Liver (tissue), 9 donors: ENCODE data around the gene ARL2. TPM values are rescaled to one million over a fixed set of nuclear protein-coding genes. Genes with fewer than 3 reads are reported as not detected.

Source experiments
- DNase-seq: peaks from one replicate; pipeline ENCODE4 v3.0.0-alpha.2; 2017; ENCODE audit warnings: low spot score
- H3K27ac ChIP-seq, 2 donors: one replicate each; pipeline ENCODE4 v1.7.0; 2013; ENCODE audit warnings: inconsistent platforms in 2 of 2, low read length in 2 of 2, control low read depth in 1 of 2, low read depth in 1 of 2, mild to moderate bottlenecking in 1 of 2
- H3K27me3 ChIP-seq, 4 donors: one replicate each; pipeline versions ENCODE4 v1.6.1 to v1.7.0; 2013; ENCODE audit warnings: low read length in 3 of 4, inconsistent platforms in 1 of 4, mild to moderate bottlenecking in 1 of 4, moderate library complexity in 1 of 4; ENCODE audit not compliant: control insufficient read depth in 4 of 4, insufficient read depth in 4 of 4
- H3K36me3 ChIP-seq, 4 donors: one replicate each; pipeline versions ENCODE4 v1.6.1 to v1.7.0; 2013; ENCODE audit warnings: low read length in 3 of 4, mild to moderate bottlenecking in 3 of 4, low read depth in 1 of 4, moderate library complexity in 1 of 4; ENCODE audit not compliant: control insufficient read depth in 4 of 4, insufficient read depth in 3 of 4
- H3K4me1 ChIP-seq, 4 donors: one replicate each; pipeline versions ENCODE4 v1.6.1 to v1.7.0; 2013; ENCODE audit warnings: low read length in 3 of 4, mild to moderate bottlenecking in 3 of 4, moderate library complexity in 1 of 4; ENCODE audit not compliant: control insufficient read depth in 4 of 4, insufficient read depth in 4 of 4
- H3K4me3 ChIP-seq, 3 donors: one replicate each; pipeline versions ENCODE4 v1.6.1 to v1.7.0; 2013; ENCODE audit warnings: low read length in 3 of 3, control low read depth in 1 of 3, low read depth in 1 of 3, mild to moderate bottlenecking in 1 of 3
- H3K9ac ChIP-seq, 2 donors: one replicate each; pipeline ENCODE4 v1.7.0; 2013; ENCODE audit warnings: low read length in 2 of 2, mild to moderate bottlenecking in 2 of 2, moderate library complexity in 2 of 2, control low read depth in 1 of 2, low read depth in 1 of 2
- H3K9me3 ChIP-seq, 4 donors: one replicate each; pipeline versions ENCODE4 v1.6.1 to v1.7.0; 2013; ENCODE audit warnings: low read length in 3 of 4; ENCODE audit not compliant: control insufficient read depth in 4 of 4
- EGR1 ChIP-seq, 2 donors: IDR thresholded peaks; 2 replicates each; pipeline ENCODE4 v1.6.1; 2016 to 2018; ENCODE audit warnings: antibody characterized with exemption in 2 of 2, low read depth in 2 of 2
- FOXA1 ChIP-seq: IDR thresholded peaks from 2 replicates; pipeline ENCODE4 v1.6.1; 2016; ENCODE audit warnings: antibody characterized with exemption
- FOXA2 ChIP-seq: IDR thresholded peaks from 2 replicates; pipeline ENCODE4 v1.6.1; 2016; ENCODE audit warnings: antibody characterized with exemption
- GABPA ChIP-seq, 2 donors: IDR thresholded peaks in 1 of 2; conservative IDR thresholded peaks in 1 of 2; 2 replicates each; pipeline ENCODE4 v1.6.1; 2016; ENCODE audit warnings: antibody characterized with exemption in 2 of 2, mild to moderate bottlenecking in 1 of 2, moderate library complexity in 1 of 2
- HNF4A ChIP-seq, 2 donors: conservative IDR thresholded peaks; 2 replicates each; pipeline ENCODE4 v1.6.1; 2016; ENCODE audit warnings: antibody characterized with exemption in 2 of 2, mild to moderate bottlenecking in 2 of 2
- HNF4G ChIP-seq: IDR thresholded peaks from 2 replicates; pipeline ENCODE4 v1.6.1; 2016; ENCODE audit warnings: antibody characterized with exemption
- JUND ChIP-seq, 2 donors: IDR thresholded peaks; 2 replicates each; pipeline ENCODE4 v1.6.1; 2016; ENCODE audit warnings: antibody characterized with exemption in 2 of 2
- NR2F2 ChIP-seq: IDR thresholded peaks from 2 replicates; pipeline ENCODE4 v1.6.1; 2016; ENCODE audit warnings: antibody characterized with exemption
- RAD21 ChIP-seq, 2 donors: IDR thresholded peaks; 2 replicates each; pipeline ENCODE4 v1.6.1; 2016; ENCODE audit warnings: antibody characterized with exemption in 2 of 2, mild to moderate bottlenecking in 2 of 2
- REST ChIP-seq: IDR thresholded peaks from 2 replicates; pipeline ENCODE4 v1.6.1; 2016; ENCODE audit warnings: antibody characterized with exemption, mild to moderate bottlenecking
- RXRA ChIP-seq, 2 donors: IDR thresholded peaks; 2 replicates each; pipeline ENCODE4 v1.6.1; 2017 to 2018; ENCODE audit warnings: antibody characterized with exemption in 2 of 2, mild to moderate bottlenecking in 1 of 2
- SP1 ChIP-seq: IDR thresholded peaks from 2 replicates; pipeline ENCODE4 v1.6.1; 2018; ENCODE audit warnings: antibody characterized with exemption, mild to moderate bottlenecking
- TAF1 ChIP-seq: conservative IDR thresholded peaks from 2 replicates; pipeline ENCODE4 v1.6.1; 2016; ENCODE audit warnings: antibody characterized with exemption, mild to moderate bottlenecking
- YY1 ChIP-seq: IDR thresholded peaks from 2 replicates; pipeline ENCODE4 v1.6.1; 2016; ENCODE audit warnings: antibody characterized with exemption, mild to moderate bottlenecking
- WGBS: extraction: QIAGEN DNeasy Blood & Tissue Kit; methylation state at CpG from one replicate; pipeline ENCODE4 v1.1.7; 2013; 5-methylcytosine and 5-hydroxymethylcytosine counted together
- polyA plus RNA-seq, 2 donors: library from polyadenylated mRNA; stranded (reverse) in 1 of 2; unstranded in 1 of 2; fragments of 200-250 nt in 1 of 2; fragments of >200 nt in 1 of 2; fragmentation: Nextera tagmentation in 1 of 2; extraction: Ambion mirVana in 1 of 2; gene quantifications; one replicate each; pipeline versions ENCODE4 v1.2.1 to v1.2.3, GENCODE V29; 2013 to 2015
- total RNA-seq, 2 donors: library from RNA; depleted of rRNA; stranded (reverse); fragments of >200 nt; gene quantifications; one replicate each; pipeline ENCODE4 v1.2.3, GENCODE V29; 2014
- TF ChIP-seq, protein P1 (sequence below): fragments of 150-350 bp; IDR thresholded peaks from 2 replicates; pipeline ENCODE4 v1.5.1; 2017; ENCODE audit warnings: improper control_type of control experiment, low read depth, low read length; ENCODE audit not compliant: missing input control
- TF ChIP-seq, protein P2 (sequence below): IDR thresholded peaks from 2 replicates; pipeline ENCODE4 v1.6.1; 2016; ENCODE audit warnings: antibody characterized with exemption
- TF ChIP-seq, protein P3 (sequence below): IDR thresholded peaks from 2 replicates; pipeline ENCODE4 v1.6.1; 2016; ENCODE audit warnings: antibody characterized with exemption
- TF ChIP-seq, protein P4 (sequence below): IDR thresholded peaks from 2 replicates; pipeline ENCODE4 v1.6.1; 2016; ENCODE audit warnings: antibody characterized with exemption
- donor health status: healthy.
- donor health status: healthy.
- donor health status: healthy.
- donor health status: healthy.
- donor health status: healthy.

ARL2 gene
- total and polyA plus RNA-seq, 4 donors = 10.8 to 19.5 (median 15.0) TPM

DNA sequence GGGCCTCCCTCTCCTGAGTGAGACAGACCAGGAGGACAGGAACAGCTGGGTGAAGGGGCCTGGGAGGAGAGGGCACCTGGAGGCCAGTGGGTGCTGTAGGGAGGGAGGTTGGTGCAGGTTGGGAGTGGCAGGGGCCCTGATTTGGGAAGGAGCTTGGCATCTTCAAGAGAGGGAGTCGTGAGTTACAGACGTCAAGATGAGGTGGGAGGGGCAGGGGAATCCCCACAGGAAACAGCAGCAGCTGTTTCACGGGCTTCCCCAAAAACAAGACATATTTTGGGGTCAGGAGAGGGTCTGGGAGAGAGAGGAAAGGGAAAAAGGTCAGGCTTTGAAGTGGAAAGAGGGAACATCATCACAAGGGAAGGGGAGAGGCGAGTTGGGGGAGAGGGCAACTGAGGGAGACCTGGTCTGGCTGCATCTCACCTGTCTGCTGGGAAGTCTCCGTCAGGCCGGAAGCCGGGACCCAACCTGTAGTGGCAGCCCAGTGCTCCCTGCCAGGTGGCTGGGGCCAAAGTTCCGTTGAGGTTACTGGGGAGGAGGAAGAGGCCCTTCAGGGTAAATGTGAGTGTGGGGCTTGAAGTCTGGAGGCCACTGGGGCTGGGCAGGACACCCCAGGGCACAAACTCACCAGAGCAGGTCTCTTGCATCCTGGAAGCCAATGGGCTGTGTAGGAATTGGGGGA is 40.0 kb downstream of the ARL2 start:
- TF ChIP-seq REST (no peak), RXRA (IDR thresholded peaks at IDR 0.05) (no peak), GABPA (IDR thresholded peaks at IDR 0.05 in 1 of 2, conservative IDR thresholded peaks at IDR 0.05 in 1 of 2) (no peak), FOXA2 (no peak), EGR1 (IDR thresholded peaks at IDR 0.05; ENCODE audit: low read depth in 2 of 2) (no peak), HNF4G (no peak), JUND (IDR thresholded peaks at IDR 0.05) (no peak), TAF1 (no peak), HNF4A (conservative IDR thresholded peaks at IDR 0.05) (no peak), YY1 (no peak), NR2F2 (no peak)
- TF ChIP-seq, protein P1, sequence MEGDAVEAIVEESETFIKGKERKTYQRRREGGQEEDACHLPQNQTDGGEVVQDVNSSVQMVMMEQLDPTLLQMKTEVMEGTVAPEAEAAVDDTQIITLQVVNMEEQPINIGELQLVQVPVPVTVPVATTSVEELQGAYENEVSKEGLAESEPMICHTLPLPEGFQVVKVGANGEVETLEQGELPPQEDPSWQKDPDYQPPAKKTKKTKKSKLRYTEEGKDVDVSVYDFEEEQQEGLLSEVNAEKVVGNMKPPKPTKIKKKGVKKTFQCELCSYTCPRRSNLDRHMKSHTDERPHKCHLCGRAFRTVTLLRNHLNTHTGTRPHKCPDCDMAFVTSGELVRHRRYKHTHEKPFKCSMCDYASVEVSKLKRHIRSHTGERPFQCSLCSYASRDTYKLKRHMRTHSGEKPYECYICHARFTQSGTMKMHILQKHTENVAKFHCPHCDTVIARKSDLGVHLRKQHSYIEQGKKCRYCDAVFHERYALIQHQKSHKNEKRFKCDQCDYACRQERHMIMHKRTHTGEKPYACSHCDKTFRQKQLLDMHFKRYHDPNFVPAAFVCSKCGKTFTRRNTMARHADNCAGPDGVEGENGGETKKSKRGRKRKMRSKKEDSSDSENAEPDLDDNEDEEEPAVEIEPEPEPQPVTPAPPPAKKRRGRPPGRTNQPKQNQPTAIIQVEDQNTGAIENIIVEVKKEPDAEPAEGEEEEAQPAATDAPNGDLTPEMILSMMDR = no peak
- TF ChIP-seq, protein P2, sequence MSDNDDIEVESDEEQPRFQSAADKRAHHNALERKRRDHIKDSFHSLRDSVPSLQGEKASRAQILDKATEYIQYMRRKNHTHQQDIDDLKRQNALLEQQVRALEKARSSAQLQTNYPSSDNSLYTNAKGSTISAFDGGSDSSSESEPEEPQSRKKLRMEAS = no peak
- TF ChIP-seq, protein P3, sequence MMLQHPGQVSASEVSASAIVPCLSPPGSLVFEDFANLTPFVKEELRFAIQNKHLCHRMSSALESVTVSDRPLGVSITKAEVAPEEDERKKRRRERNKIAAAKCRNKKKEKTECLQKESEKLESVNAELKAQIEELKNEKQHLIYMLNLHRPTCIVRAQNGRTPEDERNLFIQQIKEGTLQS = no peak
- DNase-seq = no peak
- WGBS = 64% methylated on average over 8 of the region's 8 CpGs

GRCh38 chr11:65055538-65055937 is 41.6 kb downstream of the ARL2 start:
- no peaks in the 10 kb centered on the region for H3K36me3 ChIP-seq
- no peak overlapping the region for H3K27ac ChIP-seq
- no peak overlapping the region for H3K9ac ChIP-seq
- WGBS = 89% methylated on average over 1 of the region's 1 CpG
- H3K4me1 ChIP-seq = peaks cover 0 to 4% (median 1%) of the 10 kb centered on the region in 4 donors
- no peaks in the 10 kb centered on the region for H3K27me3 ChIP-seq
- no peaks in the 10 kb centered on the region for H3K9me3 ChIP-seq
- H3K4me3 ChIP-seq = no peak overlapping the region
- TF ChIP-seq NR2F2 (no peak), SP1 (no peak), FOXA2 (no peak), EGR1 (IDR thresholded peaks at IDR 0.05; ENCODE audit: low read depth in 2 of 2) (no peak), REST (no peak), TAF1 (no peak), RAD21 (IDR thresholded peaks at IDR 0.05) (no peak), JUND (IDR thresholded peaks at IDR 0.05) (no peak), GABPA (IDR thresholded peaks at IDR 0.05 in 1 of 2, conservative IDR thresholded peaks at IDR 0.05 in 1 of 2) (no peak), FOXA1 (no peak)
- TF ChIP-seq, protein P4, sequence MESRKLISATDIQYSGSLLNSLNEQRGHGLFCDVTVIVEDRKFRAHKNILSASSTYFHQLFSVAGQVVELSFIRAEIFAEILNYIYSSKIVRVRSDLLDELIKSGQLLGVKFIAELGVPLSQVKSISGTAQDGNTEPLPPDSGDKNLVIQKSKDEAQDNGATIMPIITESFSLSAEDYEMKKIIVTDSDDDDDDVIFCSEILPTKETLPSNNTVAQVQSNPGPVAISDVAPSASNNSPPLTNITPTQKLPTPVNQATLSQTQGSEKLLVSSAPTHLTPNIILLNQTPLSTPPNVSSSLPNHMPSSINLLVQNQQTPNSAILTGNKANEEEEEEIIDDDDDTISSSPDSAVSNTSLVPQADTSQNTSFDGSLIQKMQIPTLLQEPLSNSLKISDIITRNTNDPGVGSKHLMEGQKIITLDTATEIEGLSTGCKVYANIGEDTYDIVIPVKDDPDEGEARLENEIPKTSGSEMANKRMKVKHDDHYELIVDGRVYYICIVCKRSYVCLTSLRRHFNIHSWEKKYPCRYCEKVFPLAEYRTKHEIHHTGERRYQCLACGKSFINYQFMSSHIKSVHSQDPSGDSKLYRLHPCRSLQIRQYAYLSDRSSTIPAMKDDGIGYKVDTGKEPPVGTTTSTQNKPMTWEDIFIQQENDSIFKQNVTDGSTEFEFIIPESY = no peak
- TF ChIP-seq, protein P3 = no peak
- DNase-seq = no peak

More for the DNA sequence above, 40.0 kb downstream of the ARL2 start:
- no peak overlapping the region for H3K4me3 ChIP-seq
- no peaks in the 10 kb centered on the region for H3K27me3 ChIP-seq
- H3K27ac ChIP-seq = no peak overlapping the region
- no peak overlapping the region for H3K9ac ChIP-seq
- H3K4me1 ChIP-seq = peaks cover 0 to 4% (median 1%) of the 10 kb centered on the region in 4 donors
- no peaks in the 10 kb centered on the region for H3K36me3 ChIP-seq
- H3K9me3 ChIP-seq = no peaks in the 10 kb centered on the region
